T1000 (cell line): ENCODE data around the gene NKRF.
A peak's percentile ranks its signal among the peaks of the same experiment; 100 is the strongest.
"Not testable (repeated sequence)": the region's sequence is repeated elsewhere in the genome, so short reads cannot be mapped to it uniquely, and the experiment has no call there.

ENCODE experiments used
- DNase-seq: peaks from one replicate; lab custom pipeline; 2025; ENCODE audit warnings: mixed read lengths; lab: John Stamatoyannopoulos, UW

NKRF gene

DNA sequence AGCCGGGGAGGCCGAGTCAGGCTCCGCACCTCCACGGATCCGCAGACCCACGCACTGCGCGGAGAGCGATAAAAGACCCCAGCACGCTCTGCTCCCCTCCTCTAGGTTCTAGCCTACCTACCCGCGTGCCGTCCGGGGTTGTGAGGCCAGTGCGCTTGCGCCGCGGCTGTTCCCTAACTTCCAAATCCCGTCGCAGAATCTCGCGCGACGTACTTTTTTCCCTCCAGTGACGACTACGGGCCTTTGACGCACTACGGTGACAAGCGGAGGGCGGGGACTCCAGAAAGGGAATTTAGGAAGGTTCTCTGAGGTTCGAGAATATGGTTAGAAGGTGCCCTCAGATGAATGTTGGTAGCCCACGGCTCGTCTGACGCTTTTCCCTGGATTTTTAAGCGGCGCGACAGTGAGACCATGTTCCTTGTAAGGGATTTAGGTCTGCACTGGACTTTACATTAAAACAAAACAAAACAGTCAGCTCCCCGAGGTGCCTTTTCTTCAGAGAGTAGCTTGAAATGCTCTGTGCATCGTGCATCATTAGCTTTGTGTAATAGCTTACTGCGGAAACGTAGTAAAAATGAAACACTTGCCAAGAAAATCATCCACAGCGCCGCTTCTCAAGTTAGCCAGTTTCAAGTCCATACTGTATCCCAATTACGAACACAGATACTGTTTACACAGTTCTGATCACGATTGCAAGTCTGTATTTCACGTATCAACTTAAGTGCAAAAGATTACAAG lies at the start of gene NKRF:
NKRF (minus strand) TSS at position 145 of the 738 bp plus-strand sequence.
- DNase-seq = peak; percentile 74

GRCh38 chrX:119655125-119655524 lies 48.9 kb upstream of the NKRF start:
- no peak for DNase-seq

GRCh38 chrX:119654112-119654531 lies 47.9 kb upstream of the NKRF start:
- no peak for DNase-seq

DNA sequence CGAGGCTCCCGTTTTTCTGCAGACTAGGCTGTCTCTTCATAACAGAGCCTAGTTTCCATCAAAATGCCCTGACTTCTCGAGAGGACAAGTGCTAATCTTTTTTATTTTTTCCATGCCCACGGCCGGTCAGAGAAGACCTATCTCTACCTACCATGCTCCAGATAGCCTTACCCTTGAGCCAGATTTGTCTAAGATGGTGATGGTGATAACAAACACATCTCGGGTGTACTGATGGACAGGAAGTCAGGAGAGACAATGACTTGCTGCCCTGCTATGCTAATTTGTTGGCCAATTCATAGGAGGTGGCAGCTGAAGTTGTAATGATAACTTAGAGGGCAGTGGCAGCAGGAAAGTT lies 42.2 kb upstream of the NKRF start:
- no peak for DNase-seq

DNA sequence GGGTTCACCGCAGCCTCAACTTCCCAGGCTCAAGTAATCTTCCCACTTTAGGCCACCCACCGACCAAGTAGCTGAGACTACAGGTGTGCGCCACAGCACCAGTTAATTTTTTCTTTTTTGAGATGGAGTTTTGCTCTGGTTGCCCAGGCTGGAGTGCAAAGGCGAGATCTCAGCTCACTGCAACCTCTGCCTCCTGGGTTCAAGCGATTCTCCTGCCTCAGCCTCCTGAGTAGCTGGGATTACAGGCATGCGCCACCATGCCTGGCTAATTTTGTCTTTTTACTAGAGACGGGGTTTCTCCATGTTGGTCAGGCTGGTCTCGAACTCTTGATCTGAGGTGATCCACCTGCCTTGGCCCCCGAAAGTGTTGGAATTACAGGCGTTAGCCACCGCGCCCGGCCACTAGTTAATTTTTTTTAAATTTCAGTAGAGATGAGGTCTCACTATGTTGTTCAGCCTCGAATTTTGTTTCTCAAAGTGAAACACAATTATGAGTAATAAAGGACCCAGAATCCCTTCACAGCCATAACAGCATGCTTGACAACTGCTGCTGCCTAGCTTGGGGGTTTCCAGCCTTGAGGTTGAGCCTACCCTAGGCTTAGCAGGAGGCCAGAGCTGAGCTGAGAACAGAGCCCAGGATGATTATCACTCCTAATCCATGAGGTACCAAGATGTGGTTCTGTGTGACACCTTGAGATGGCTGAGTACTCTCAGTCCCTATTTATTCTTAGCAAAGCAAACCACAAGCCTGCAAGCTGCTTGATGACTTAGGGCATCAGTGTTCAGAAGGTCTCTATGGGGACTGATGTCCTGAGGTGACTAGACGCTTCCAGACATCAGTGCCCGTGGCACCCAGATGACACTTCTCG lies 41.6 kb upstream of the NKRF start:
- no peak for DNase-seq

- no peak for DNase-seq
These were observed 40.9 kb upstream of the NKRF start for GRCh38 chrX:119647089-119647488.

- DNase-seq = no peak
These were observed 40.3 kb upstream of the NKRF start for GRCh38 chrX:119646515-119646914.

DNA sequence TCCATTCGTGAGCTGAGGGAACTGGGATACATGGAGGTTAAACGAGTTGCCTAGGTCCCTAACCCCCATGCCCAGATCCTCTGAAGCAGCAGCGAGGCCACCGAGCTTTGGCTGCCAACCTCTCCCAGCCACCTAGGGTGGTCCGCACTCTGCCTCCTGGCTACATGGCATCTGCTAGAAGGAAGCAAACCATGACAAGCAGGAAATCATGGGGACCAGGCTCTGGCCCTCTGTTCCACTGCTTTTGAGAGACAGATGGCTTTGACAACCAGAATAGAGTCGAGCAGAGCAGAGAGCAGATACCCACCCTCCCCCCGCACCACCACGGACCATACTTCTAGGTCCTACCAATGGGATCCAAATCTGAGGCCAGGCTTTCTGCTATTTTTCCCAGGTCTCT lies 37.5 kb upstream of the NKRF start:
- no peak for DNase-seq

GRCh38 chrX:119640731-119641170 lies 34.5 kb upstream of the NKRF start:
- DNase-seq = no peak

DNA sequence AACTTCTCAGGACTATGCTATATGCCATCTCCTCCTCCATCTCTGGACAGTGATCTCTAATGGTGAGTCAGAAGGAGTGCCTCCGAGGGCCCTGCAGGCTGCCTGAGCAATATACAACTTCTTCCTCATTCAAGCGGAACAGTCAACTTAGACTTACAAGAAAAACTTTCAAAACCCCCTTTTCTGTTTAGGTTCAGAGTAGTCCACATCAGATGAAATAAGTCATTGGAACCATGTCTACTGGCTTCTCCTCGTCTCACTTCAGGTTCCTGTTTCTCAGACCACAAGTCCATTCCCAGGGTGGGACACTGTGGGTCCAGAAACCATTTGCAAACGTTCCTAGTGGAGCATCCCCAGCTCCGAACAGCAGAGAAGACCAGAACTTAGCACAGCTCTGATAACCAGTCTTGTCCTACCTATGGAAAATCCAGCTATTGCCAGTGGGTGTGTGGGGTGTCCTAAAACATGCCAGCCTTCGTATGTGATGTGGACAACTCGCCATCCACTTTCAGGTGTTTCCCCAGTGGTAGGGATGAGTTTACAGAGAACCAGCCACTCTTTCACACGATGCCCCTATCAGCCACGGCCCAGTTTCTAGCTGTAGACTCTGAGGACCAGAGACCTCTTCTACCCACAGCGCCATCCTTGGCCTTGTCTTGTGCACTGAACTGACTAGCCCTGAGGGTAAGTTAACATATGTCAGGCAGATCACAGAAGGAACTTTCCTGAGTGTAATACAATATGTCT lies 32.7 kb upstream of the NKRF start:
- DNase-seq = no peak

DNA sequence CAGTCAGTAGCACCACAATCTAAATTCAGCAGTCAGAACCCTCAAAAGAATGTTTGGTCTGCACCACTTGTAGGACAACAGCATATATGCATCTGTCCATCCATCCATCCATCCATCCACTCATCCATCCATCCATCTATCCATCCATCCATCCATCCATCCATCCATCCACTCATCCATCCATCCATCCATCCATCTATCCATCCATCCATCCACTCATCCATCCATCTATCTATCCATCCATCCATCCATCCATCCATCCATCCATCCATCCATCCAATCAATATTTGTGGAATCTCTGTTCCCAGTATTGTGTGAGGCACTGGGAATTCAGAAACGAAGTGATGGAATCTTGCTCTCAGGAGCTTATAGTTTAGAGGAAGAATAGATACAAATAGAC lies 31.2 kb upstream of the NKRF start:
- not testable (repeated sequence) for DNase-seq

- no peak for DNase-seq
These were observed 30.2 kb upstream of the NKRF start for GRCh38 chrX:119636419-119636818.

- no peak for DNase-seq
These were observed 29.6 kb upstream of the NKRF start for GRCh38 chrX:119635799-119636198.

- no peak for DNase-seq
These were observed 29.0 kb upstream of the NKRF start for GRCh38 chrX:119635179-119635578.

GRCh38 chrX:119625843-119626242 lies 19.6 kb upstream of the NKRF start:
- no peak for DNase-seq

DNA sequence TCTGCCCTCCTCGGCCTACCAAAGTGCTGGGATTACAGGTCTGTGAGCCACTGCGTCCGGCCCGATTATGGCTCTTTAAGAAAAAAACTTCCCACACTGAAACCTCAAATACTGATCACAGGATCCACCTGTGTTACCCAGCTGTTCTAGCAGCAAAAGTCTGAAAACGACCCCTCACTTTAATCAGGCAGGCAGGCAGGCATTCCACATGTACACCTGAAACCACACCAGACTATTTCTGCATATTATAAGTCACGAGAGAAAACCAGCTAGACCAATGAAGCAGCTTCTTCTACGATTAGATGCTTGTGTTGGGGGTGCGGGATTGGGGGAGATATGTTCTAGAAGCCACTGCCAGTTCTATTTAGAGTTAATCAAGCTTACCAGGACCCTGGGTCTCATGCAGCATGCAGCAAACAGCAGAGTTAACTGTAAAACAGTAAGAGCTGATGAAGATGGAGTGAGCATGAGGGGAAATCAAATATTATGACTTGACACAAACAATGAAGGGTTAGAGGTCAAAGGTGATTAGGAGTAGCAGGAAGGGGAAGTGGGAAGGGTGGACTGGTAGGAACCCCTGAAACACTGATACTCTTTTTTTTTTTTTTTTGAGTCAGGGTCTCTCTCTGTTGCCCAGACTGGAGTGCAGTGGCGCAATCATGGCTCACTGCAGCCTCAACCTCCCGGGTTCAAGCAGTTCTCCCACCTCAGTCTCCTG lies 18.9 kb upstream of the NKRF start:
- no peak for DNase-seq

DNA sequence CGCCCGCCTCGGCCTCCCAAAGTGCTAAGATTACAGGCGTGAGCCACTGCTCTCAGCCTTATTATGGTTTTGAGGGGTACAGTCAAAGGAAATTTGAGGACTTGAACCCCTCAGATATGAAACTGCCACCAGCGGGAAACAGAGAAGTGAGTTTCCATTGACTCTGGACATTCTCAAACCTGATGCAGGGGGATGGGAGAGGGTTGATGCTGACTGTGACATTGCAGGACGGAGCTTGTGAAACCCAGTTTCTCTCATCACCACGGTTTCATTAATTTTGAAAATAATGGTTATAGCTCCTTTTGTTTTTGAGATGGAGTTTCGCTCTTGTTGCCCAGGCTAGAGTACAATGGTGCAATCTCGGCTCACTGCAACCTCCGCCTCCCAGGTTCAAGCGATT lies 18.2 kb upstream of the NKRF start:
- no peak for DNase-seq

DNA sequence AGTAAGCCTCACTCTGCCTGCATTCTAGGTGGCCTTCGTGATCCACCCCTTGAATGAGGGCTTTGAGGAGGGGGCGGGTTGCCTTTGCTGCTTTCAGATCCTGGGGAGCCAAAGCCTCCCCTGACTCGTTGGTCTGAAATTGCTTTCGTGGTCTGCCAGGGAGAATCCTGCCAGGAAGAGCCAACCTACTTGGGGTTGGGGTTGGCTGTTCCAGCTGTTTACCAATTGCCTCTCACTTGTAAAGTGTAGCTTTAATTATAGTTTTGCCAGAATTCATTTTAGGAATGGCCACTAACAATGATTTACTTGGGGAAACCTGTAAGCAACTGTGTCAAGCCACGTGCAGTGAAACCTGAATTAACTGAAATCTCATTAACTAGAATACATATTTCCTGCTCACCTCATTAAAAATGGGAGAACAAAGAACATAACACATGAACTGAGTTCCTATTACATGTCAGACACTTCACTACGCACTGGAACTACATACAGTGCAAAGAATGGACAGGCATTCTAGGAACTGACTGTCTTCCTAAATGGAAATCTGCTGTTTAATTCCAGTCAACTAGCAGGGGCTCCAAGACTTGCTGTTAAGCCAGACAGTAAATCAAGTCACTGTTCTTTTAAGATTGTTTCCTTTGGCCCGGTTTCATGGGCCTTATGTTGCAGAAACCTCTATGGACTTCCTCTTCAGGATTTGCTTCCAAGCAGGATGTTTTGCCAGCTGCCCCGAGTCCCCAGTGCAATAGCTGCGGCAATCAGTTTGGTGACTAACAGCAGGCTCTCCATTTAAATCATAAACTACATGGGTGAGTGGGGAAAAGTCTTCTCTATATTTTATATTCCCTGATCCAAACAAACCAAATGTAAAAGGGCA lies 16.4 kb upstream of the NKRF start:
- DNase-seq = no peak

GRCh38 chrX:119618439-119618838 lies 12.2 kb upstream of the NKRF start:
- DNase-seq = no peak

DNA sequence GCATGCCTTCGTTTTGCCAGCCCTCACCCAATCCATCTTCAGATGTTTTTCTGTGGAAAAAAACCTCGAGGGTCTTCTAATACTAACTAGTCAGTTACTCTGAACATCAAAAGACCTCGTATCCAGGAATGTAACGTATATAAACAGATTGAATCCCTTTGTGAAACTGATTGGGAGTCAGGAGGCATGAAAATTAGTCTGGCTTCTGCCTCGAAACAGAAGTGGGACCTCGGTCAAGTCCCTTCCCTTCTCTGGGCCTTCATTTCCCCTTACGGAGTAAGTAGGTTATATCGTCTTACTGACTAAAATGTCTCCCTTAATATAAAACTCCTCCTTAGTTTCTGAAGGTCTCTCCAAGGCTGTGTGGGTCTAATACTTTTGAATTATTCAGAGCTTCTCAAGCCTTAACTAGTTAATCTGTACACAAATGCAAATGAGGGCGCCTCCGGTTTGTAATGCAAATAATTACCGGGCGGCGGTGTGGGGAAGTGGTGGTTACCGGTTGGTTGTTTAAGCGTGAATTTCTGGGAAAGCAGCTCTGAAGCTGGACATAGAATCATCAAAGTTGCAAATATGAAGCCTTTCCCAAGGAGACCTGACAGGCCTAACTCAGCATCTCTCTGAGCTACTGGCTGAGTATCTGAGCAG lies 11.4 kb upstream of the NKRF start:
- no peak for DNase-seq
